KMS-11 (cell line): ENCODE measurements around the gene IMMP2L.

Experiments used
- H2AFZ ChIP-seq: fragments of 200-600 bp; sonication (generic); 2 replicates; pipeline ENCODE4 v1.6.1; 2016; ENCODE audit warnings: antibody characterized with exemption, mixed run types, low read depth
- H3K27ac ChIP-seq: fragments of 200-600 bp; sonication (generic); 2 replicates; pipeline ENCODE4 v1.6.1; 2016; ENCODE audit warnings: mild to moderate bottlenecking, mixed run types
- H3K27me3 ChIP-seq: fragments of 200-600 bp; sonication (generic); 2 replicates; pipeline ENCODE4 v1.6.1; 2017; ENCODE audit warnings: mild to moderate bottlenecking, low read depth, mixed run types, moderate library complexity; ENCODE audit not compliant: insufficient read depth
- H3K36me3 ChIP-seq: fragments of 200-600 bp; sonication (generic); 2 replicates; pipeline ENCODE4 v1.6.1; 2017; ENCODE audit warnings: mild to moderate bottlenecking, mixed run types; ENCODE audit not compliant: insufficient read depth
- H3K4me1 ChIP-seq: fragments of 200-600 bp; sonication (generic); 2 replicates; pipeline ENCODE4 v1.6.1; 2016; ENCODE audit warnings: mild to moderate bottlenecking, low read depth, mixed run types; ENCODE audit not compliant: poor library complexity, severe bottlenecking
- H3K4me2 ChIP-seq: fragments of 200-600 bp; sonication (generic); 2 replicates; pipeline ENCODE4 v1.7.0; 2016; ENCODE audit warnings: mild to moderate bottlenecking, mixed run types
- H3K4me3 ChIP-seq: fragments of 200-600 bp; sonication (generic); IDR thresholded peaks from 2 replicates; pipeline ENCODE4 v1.6.1; 2017; ENCODE audit warnings: low read depth, low read length, mixed read lengths; ENCODE audit not compliant: insufficient read depth
- H3K79me2 ChIP-seq: fragments of 200-600 bp; sonication (generic); 2 replicates; pipeline ENCODE4 v1.6.1; 2016; ENCODE audit warnings: low read depth, mixed run types; ENCODE audit not compliant: insufficient read depth
- H3K9ac ChIP-seq: fragments of 200-600 bp; sonication (generic); 2 replicates; pipeline ENCODE4 v1.6.1; 2016; ENCODE audit warnings: mild to moderate bottlenecking, mixed run types
- H4K20me1 ChIP-seq: fragments of 200-600 bp; sonication (generic); 2 replicates; pipeline ENCODE4 v1.6.1; 2016; ENCODE audit warnings: mild to moderate bottlenecking, mixed run types; ENCODE audit not compliant: insufficient read depth
- TF ChIP-seq, protein P1 (sequence below): fragments of 200-600 bp; sonication (generic); conservative IDR thresholded peaks from 2 replicates; pipeline ENCODE4 v1.6.1; 2017; ENCODE audit warnings: low read depth, mild to moderate bottlenecking, antibody characterized with exemption, low read length, moderate library complexity, mixed read lengths

The IMMP2L gene

GRCh38 chr7:111068618-111069017 is 493.7 kb downstream of the IMMP2L start:
- no peak overlapping the region for H2AFZ ChIP-seq
- H3K4me2 ChIP-seq: no peak overlapping the region
- no peaks in the 10 kb centered on the region for H3K27me3 ChIP-seq
- no peaks in the 10 kb centered on the region for H4K20me1 ChIP-seq
- TF ChIP-seq, protein P1, sequence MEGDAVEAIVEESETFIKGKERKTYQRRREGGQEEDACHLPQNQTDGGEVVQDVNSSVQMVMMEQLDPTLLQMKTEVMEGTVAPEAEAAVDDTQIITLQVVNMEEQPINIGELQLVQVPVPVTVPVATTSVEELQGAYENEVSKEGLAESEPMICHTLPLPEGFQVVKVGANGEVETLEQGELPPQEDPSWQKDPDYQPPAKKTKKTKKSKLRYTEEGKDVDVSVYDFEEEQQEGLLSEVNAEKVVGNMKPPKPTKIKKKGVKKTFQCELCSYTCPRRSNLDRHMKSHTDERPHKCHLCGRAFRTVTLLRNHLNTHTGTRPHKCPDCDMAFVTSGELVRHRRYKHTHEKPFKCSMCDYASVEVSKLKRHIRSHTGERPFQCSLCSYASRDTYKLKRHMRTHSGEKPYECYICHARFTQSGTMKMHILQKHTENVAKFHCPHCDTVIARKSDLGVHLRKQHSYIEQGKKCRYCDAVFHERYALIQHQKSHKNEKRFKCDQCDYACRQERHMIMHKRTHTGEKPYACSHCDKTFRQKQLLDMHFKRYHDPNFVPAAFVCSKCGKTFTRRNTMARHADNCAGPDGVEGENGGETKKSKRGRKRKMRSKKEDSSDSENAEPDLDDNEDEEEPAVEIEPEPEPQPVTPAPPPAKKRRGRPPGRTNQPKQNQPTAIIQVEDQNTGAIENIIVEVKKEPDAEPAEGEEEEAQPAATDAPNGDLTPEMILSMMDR: no peak
- H3K4me3 ChIP-seq: no peak overlapping the region
- no peak overlapping the region for H3K9ac ChIP-seq
- no peaks in the 10 kb centered on the region for H3K79me2 ChIP-seq
- no peaks in the 10 kb centered on the region for H3K36me3 ChIP-seq
- H3K4me1 ChIP-seq: no peaks in the 10 kb centered on the region
- H3K27ac ChIP-seq: no peak overlapping the region

- H3K4me3 ChIP-seq: no peak overlapping the region
- no peak overlapping the region for H3K27ac ChIP-seq
- no peaks in the 10 kb centered on the region for H3K79me2 ChIP-seq
- H3K4me1 ChIP-seq: no peaks in the 10 kb centered on the region
- H3K27me3 ChIP-seq: no peaks in the 10 kb centered on the region
- TF ChIP-seq, protein P1: no peak
- no peaks in the 10 kb centered on the region for H4K20me1 ChIP-seq
- no peaks in the 10 kb centered on the region for H3K36me3 ChIP-seq
- H3K9ac ChIP-seq: no peak overlapping the region
- H2AFZ ChIP-seq: no peak overlapping the region
- no peak overlapping the region for H3K4me2 ChIP-seq
Observed at GRCh38 chr7:111067682-111068081, 494.6 kb downstream of the IMMP2L start.

- no peaks in the 10 kb centered on the region for H4K20me1 ChIP-seq
- H3K9ac ChIP-seq: no peak overlapping the region
- H3K27me3 ChIP-seq: no peaks in the 10 kb centered on the region
- H3K4me3 ChIP-seq: no peak overlapping the region
- no peak overlapping the region for H2AFZ ChIP-seq
- H3K4me2 ChIP-seq: no peak overlapping the region
- no peaks in the 10 kb centered on the region for H3K36me3 ChIP-seq
- no peak overlapping the region for H3K27ac ChIP-seq
- H3K4me1 ChIP-seq: no peaks in the 10 kb centered on the region
- TF ChIP-seq, protein P1: no peak
- H3K79me2 ChIP-seq: no peaks in the 10 kb centered on the region
Observed at GRCh38 chr7:111067251-111067650, 495.0 kb downstream of the IMMP2L start.

GRCh38 chr7:111063166-111063565 is 499.1 kb downstream of the IMMP2L start:
- TF ChIP-seq, protein P1: no peak
- H4K20me1 ChIP-seq: no peaks in the 10 kb centered on the region
- no peak overlapping the region for H3K4me2 ChIP-seq
- no peaks in the 10 kb centered on the region for H3K4me1 ChIP-seq
- H3K9ac ChIP-seq: no peak overlapping the region
- no peaks in the 10 kb centered on the region for H3K79me2 ChIP-seq
- H2AFZ ChIP-seq: no peak overlapping the region
- no peak overlapping the region for H3K27ac ChIP-seq
- no peaks in the 10 kb centered on the region for H3K27me3 ChIP-seq
- no peaks in the 10 kb centered on the region for H3K36me3 ChIP-seq
- no peak overlapping the region for H3K4me3 ChIP-seq
